ENCODE measurements around the gene USP36. TPM values are rescaled to one million over a fixed set of nuclear protein-coding genes. Genes with fewer than 3 reads are reported as not detected.

USP36 gene
- total and polyA plus RNA-seq, 12 donors = 13.9 to 69.1 (median 45.5) TPM

- Histone ChIP-seq H3K4me1 (replicated peaks in 1 of 2) (peaks cover 10 to 18% of the 10 kb centered on the region in 2 donors), H3K27ac (peak overlapping the region; percentile 88 to 100 (median 99)), H3K9me3 (replicated peaks in 1 of 3) (no peaks in the 10 kb centered on the region), H3K36me3 (replicated peaks in 1 of 2) (peaks cover 0 to 27% of the 10 kb centered on the region in 2 donors), H3K27me3 (no peaks in the 10 kb centered on the region), H3K4me3 (peak overlapping the region in 3 of 4 donors; percentile 66 to 94 (median 70))
- TF ChIP-seq POLR2A (IDR thresholded peaks at IDR 0.05) (peak in 1 of 2 donors; percentile 75), CTCF (IDR thresholded peaks at IDR 0.05) (no peak)
- DNase-seq = no peak
- intact Hi-C loops (cut with DNase I) = no loop called here
- 0% methylated on average over 9 to 35 of the region's 35 CpGs; no CpG with 5 or more reads in 1 of the 4 donors for WGBS, 4 donors
These were observed 159 bp downstream of the USP36 start for GRCh38 chr17:78840530-78840779.

GRCh38 chr17:78839762-78840529 lies 668 bp downstream of the USP36 start:
- Histone ChIP-seq H3K27ac (peak overlapping the region; percentile 88 to 100 (median 99)), H3K4me1 (replicated peaks in 1 of 2) (peaks cover 10 to 18% of the 10 kb centered on the region in 2 donors), H3K27me3 (no peaks in the 10 kb centered on the region), H3K9me3 (replicated peaks in 1 of 3) (no peaks in the 10 kb centered on the region), H3K36me3 (replicated peaks in 1 of 2) (peaks cover 0 to 32% of the 10 kb centered on the region in 2 donors), H3K4me3 (peak overlapping the region in 3 of 4 donors; percentile 66 to 94 (median 70))
- no peak for TF ChIP-seq CTCF (IDR thresholded peaks at IDR 0.05)
- TF ChIP-seq POLR2A (IDR thresholded peaks at IDR 0.05) = peak in 1 of 2 donors; percentile 21
- WGBS, 4 donors = 0 to 1% (median 1%) methylated on average over 8 to 73 of the region's 73 CpGs
- DNase-seq = peak; percentile 49 to 71 (median 65)
- intact Hi-C loops (cut with DNase I) = no loop called here

GRCh38 chr17:78839235-78839761 lies 1.3 kb downstream of the USP36 start:
- TF ChIP-seq POLR2A (IDR thresholded peaks at IDR 0.05) = no peak
- no peak for TF ChIP-seq CTCF (IDR thresholded peaks at IDR 0.05)
- peak overlapping the region in 2 of 4 donors; percentile 70 to 94 for H3K4me3 ChIP-seq
- intact Hi-C loops (cut with DNase I) = no loop called here
- peaks cover 10 to 18% of the 10 kb centered on the region in 2 donors for H3K4me1 ChIP-seq (replicated peaks in 1 of 2)
- DNase-seq = no peak
- peak overlapping the region in 4 of 5 donors; percentile 98 to 100 (median 100) for H3K27ac ChIP-seq
- WGBS, 4 donors = 18 to 23% (median 22%) methylated on average over 11 of the region's 11 CpGs
- H3K36me3 ChIP-seq (replicated peaks in 1 of 2) = peaks cover 0 to 38% of the 10 kb centered on the region in 2 donors
- no peaks in the 10 kb centered on the region for H3K9me3 ChIP-seq (replicated peaks in 1 of 3)
- no peaks in the 10 kb centered on the region for H3K27me3 ChIP-seq

GRCh38 chr17:78838574-78839005 lies 2.0 kb downstream of the USP36 start:
- H3K36me3 ChIP-seq (replicated peaks in 1 of 2) = peaks cover 0 to 45% of the 10 kb centered on the region in 2 donors
- H3K27me3 ChIP-seq = no peaks in the 10 kb centered on the region
- H3K4me1 ChIP-seq (replicated peaks in 1 of 2) = peaks cover 10 to 18% of the 10 kb centered on the region in 2 donors
- intact Hi-C loops (cut with DNase I) = no loop called here
- TF ChIP-seq POLR2A (IDR thresholded peaks at IDR 0.05) (no peak), CTCF (IDR thresholded peaks at IDR 0.05) (no peak)
- no peak overlapping the region for H3K4me3 ChIP-seq
- WGBS, 4 donors = 87 to 91% (median 89%) methylated on average over 13 to 22 of the region's 22 CpGs
- peak overlapping the region in 1 of 5 donors; percentile 100 for H3K27ac ChIP-seq
- H3K9me3 ChIP-seq (replicated peaks in 1 of 3) = no peaks in the 10 kb centered on the region
- peak in 1 of 7 donors; percentile 56 for DNase-seq

All from adrenal gland (tissue), 12 donors.